B cell (primary cell): ENCODE data around the gene TAX1BP3. TPM values are rescaled to one million over a fixed set of nuclear protein-coding genes. Genes with fewer than 3 reads are reported as not detected.

Experiments
- ATAC-seq: fragments of 200-7000 bp; cut with Tn5 transposase; one replicate; pipeline ENCODE4 v1.10.0; 2021; ENCODE audit warnings: low read depth, mild to moderate bottlenecking, moderate number of reproducible peaks, moderate library complexity
- CTCF ChIA-PET: fragments of 350-600 bp; sonication (Branson Sonifier 250); formaldehyde crosslinking; loops from one replicate; lab custom pipeline; 2021; ENCODE audit warnings: antibody characterized with exemption, inconsistent platforms; lab: Charles Lee
- POLR2A ChIA-PET: fragments of 350-600 bp; sonication (Branson Sonifier 250); formaldehyde crosslinking; loops from one replicate; lab custom pipeline; 2021; ENCODE audit warnings: antibody characterized with exemption; lab: Charles Lee
- DNase-seq: peaks from one replicate; pipeline ENCODE4 v3.0.0; 2013
- H2AFZ ChIP-seq: 2 replicates; pipeline ENCODE4 v1.6.1; 2012; ENCODE audit warnings: mild to moderate bottlenecking, low read depth, low read length; ENCODE audit not compliant: insufficient read depth, poor library complexity, severe bottlenecking
- H3K27ac ChIP-seq, 2 donors: 1 replicate in 1 of 2; 2 replicates in 1 of 2; pipeline ENCODE4 v1.5.1; 2012 to 2013; ENCODE audit warnings: low read length in 2 of 2, mild to moderate bottlenecking in 2 of 2, moderate library complexity in 1 of 2
- H3K27me3 ChIP-seq, 4 experiments: fragments of 200-600 bp in 1 of 4; sonication (generic) in 1 of 4; replicated peaks in 1 of 4; 1 replicate in 2 of 4; 2 replicates in 2 of 4; pipeline versions ENCODE4 v1.6.1 to v1.7.0; 2013 to 2016; ENCODE audit warnings: low read length in 3 of 4, mild to moderate bottlenecking in 2 of 4, mixed read lengths in 1 of 4, moderate library complexity in 1 of 4; ENCODE audit not compliant: insufficient read depth in 4 of 4, control insufficient read depth in 3 of 4; ENCODE audit errors: control extremely low read depth in 1 of 4
- H3K36me3 ChIP-seq, 2 experiments: replicated peaks in 1 of 2; 1 replicate in 1 of 2; 2 replicates in 1 of 2; pipeline versions ENCODE4 v1.6.1 to v1.7.1; 2013; ENCODE audit warnings: low read length in 1 of 2; ENCODE audit not compliant: insufficient read depth in 2 of 2, control insufficient read depth in 1 of 2; ENCODE audit errors: control extremely low read depth in 1 of 2, extremely low read depth in 1 of 2
- H3K4me1 ChIP-seq, 2 donors: fragments of 200-600 bp in 1 of 2; sonication (generic) in 1 of 2; 1 replicate in 1 of 2; 2 replicates in 1 of 2; pipeline versions ENCODE4 v1.5.1 to v1.6.1; 2013 to 2017; ENCODE audit warnings: low read length in 2 of 2; ENCODE audit not compliant: control insufficient read depth in 2 of 2, insufficient read depth in 2 of 2
- H3K4me2 ChIP-seq: replicated peaks from 2 replicates; pipeline ENCODE3; 2012; ENCODE audit warnings: mild to moderate bottlenecking, low read depth, low read length; ENCODE audit not compliant: poor library complexity, severe bottlenecking
- H3K4me3 ChIP-seq, 5 experiments: fragments of 200-600 bp in 1 of 5; sonication (generic) in 1 of 5; 1 replicate in 3 of 5; 2 replicates in 2 of 5; pipeline versions ENCODE4 v1.5.1 to v1.7.0; 2011 to 2016; ENCODE audit warnings: low read length in 4 of 5, mild to moderate bottlenecking in 4 of 5, low read depth in 2 of 5, control low read depth in 1 of 5, moderate library complexity in 1 of 5; ENCODE audit not compliant: insufficient read depth in 1 of 5; ENCODE audit errors: control extremely low read depth in 1 of 5, extremely low read depth in 1 of 5
- H3K79me2 ChIP-seq: fragments of 200-600 bp; sonication (generic); one replicate; pipeline ENCODE4 v1.6.0; 2016; ENCODE audit warnings: low read length; ENCODE audit not compliant: control insufficient read depth, insufficient read depth
- H3K9ac ChIP-seq: fragments of 200-600 bp; sonication (generic); 2 replicates; pipeline ENCODE4 v1.6.1; 2017; ENCODE audit warnings: mild to moderate bottlenecking, low read length, moderate library complexity
- H3K9me3 ChIP-seq, 3 donors: one replicate each; pipeline versions ENCODE4 v1.6.1 to v1.7.1; 2013; ENCODE audit warnings: low read length in 2 of 3; ENCODE audit not compliant: control insufficient read depth in 2 of 3, insufficient read depth in 1 of 3; ENCODE audit errors: control extremely low read depth in 1 of 3
- H4K20me1 ChIP-seq: 2 replicates; pipeline ENCODE4 v1.6.0; 2012; ENCODE audit warnings: mild to moderate bottlenecking, low read length; ENCODE audit not compliant: insufficient read depth, control insufficient read depth, poor library complexity, severe bottlenecking
- H3K27ac Mint-ChIP-seq: one replicate; pipeline ENCODE4 v1.8.0; 2021; ENCODE audit warnings: mixed read lengths
- H3K27me3 Mint-ChIP-seq: one replicate; pipeline ENCODE4 v1.8.0; 2021; ENCODE audit warnings: mixed read lengths
- H3K4me1 Mint-ChIP-seq: one replicate; pipeline ENCODE4 v1.8.0; 2021; ENCODE audit warnings: mixed read lengths
- H3K4me3 Mint-ChIP-seq: one replicate; pipeline ENCODE4 v1.8.0; 2021; ENCODE audit warnings: mixed read lengths
- H3K9me3 Mint-ChIP-seq: one replicate; pipeline ENCODE4 v1.8.0; 2022; ENCODE audit warnings: mixed read lengths; ENCODE audit not compliant: insufficient read depth
- EZH2 ChIP-seq: IDR thresholded peaks from 2 replicates; pipeline ENCODE4 v1.6.1; 2012; ENCODE audit warnings: borderline replicate concordance, low read depth, mild to moderate bottlenecking, moderate library complexity, low read length; ENCODE audit not compliant: insufficient read depth, poor library complexity, severe bottlenecking
- WGBS: methylation state at CpG from one replicate; pipeline ENCODE4 v1.1.5; 2013; ENCODE audit warnings: missing lambda C conversion rate; ENCODE audit not compliant: insufficient coverage; 5-methylcytosine and 5-hydroxymethylcytosine counted together
- intact Hi-C: fragments of 100-400 bp; cut with micrococcal nuclease; formaldehyde crosslinking; loops from one replicate; pipeline ENCODE4 v1.10.0; 2022
- polyA plus RNA-seq: library from polyadenylated mRNA; depleted of rRNA; stranded (reverse); fragments of >200 nt; gene quantifications from 2 replicates; pipeline ENCODE4 v1.2.3, GENCODE V29; 2012
- total RNA-seq, 2 donors: library from RNA; stranded (reverse); fragments of 120-200 nt in 1 of 2; gene quantifications; 1 replicate in 1 of 2; 2 replicates in 1 of 2; pipeline versions ENCODE4 v1.2.3 to v1.2.4, GENCODE V29; 2013 to 2022
- TF ChIP-seq, protein P1 (sequence below): fragments of 200-600 bp; IDR thresholded peaks from one replicate; pipeline ENCODE4 v1.8.0; 2022; ENCODE audit warnings: antibody characterized with exemption, mild to moderate bottlenecking

TAX1BP3 gene
- total and polyA plus RNA-seq, 2 donors (not counting 1 experiment from before 2014, with no cell fraction given), result 17.7 to 22.1 TPM

DNA sequence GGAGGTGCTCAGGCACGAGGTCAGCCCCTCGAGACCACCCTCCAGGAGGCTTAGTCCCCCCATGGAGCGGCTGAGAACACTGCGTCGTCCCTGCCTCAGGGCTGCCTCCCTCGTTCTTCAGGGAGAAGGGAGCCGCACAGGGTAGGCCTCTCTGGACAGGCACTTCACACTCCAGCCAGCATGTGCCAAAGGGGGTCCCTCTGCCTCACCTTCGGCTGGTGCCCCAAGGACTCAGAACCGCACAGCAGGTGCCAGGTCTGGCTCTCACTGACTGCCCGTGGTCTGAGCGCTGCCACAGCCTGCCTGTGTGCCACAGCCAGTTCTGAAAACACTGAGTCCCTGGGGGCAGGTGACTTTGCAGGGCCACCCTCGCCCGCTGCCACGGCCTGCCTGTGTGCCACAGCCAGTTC, 20.5 kb upstream of the TAX1BP3 start:
- Histone ChIP-seq H3K27me3 (no peaks in the 10 kb centered on the region), H3K27ac (peak overlapping the region; percentile 49 to 58), H3K4me2 (peak overlapping the region; percentile 80), H3K4me1 (peaks cover 61 to 72% of the 10 kb centered on the region in 2 donors), H3K79me2 (peaks cover 55% of the 10 kb centered on the region), H2AFZ (no peak overlapping the region), H3K36me3 (peaks cover 0 to 60% of the 10 kb centered on the region in 2 experiments), H3K4me3 (peak overlapping the region in 3 of 5 experiments; percentile 4 to 33 (median 24)), H3K9ac (peak overlapping the region; percentile 25), H4K20me1 (peaks cover 57% of the 10 kb centered on the region), H3K9me3 (peaks cover 0 to 4% (median 0%) of the 10 kb centered on the region in 3 donors)
- DNase-seq (peak; percentile 56), ATAC-seq (peak; percentile 57)
- Mint-ChIP-seq H3K4me1 (peaks cover 66% of the 10 kb centered on the region), H3K9me3 (no peaks in the 10 kb centered on the region), H3K27me3 (no peaks in the 10 kb centered on the region), H3K4me3 (peak overlapping the region; percentile 83), H3K27ac (peak overlapping the region; percentile 96)
- POLR2A ChIA-PET, result interaction anchor here (0.6 to 1.0 kb wide), 2 partner anchors 24 to 49 kb away, joined by 4 to 5 read pairs; no protein-coding TSS in a partner anchor
- TF ChIP-seq EZH2, result no peak
- TF ChIP-seq, protein P1, sequence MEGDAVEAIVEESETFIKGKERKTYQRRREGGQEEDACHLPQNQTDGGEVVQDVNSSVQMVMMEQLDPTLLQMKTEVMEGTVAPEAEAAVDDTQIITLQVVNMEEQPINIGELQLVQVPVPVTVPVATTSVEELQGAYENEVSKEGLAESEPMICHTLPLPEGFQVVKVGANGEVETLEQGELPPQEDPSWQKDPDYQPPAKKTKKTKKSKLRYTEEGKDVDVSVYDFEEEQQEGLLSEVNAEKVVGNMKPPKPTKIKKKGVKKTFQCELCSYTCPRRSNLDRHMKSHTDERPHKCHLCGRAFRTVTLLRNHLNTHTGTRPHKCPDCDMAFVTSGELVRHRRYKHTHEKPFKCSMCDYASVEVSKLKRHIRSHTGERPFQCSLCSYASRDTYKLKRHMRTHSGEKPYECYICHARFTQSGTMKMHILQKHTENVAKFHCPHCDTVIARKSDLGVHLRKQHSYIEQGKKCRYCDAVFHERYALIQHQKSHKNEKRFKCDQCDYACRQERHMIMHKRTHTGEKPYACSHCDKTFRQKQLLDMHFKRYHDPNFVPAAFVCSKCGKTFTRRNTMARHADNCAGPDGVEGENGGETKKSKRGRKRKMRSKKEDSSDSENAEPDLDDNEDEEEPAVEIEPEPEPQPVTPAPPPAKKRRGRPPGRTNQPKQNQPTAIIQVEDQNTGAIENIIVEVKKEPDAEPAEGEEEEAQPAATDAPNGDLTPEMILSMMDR, result no peak
- WGBS, result 67% methylated on average over 9 of the region's 14 CpGs
- CTCF ChIA-PET, result interaction anchor here (0.6 to 5.0 kb wide), 3 partner anchors 23 to 49 kb away, joined by 3 to 27 read pairs (median 5); no protein-coding TSS in a partner anchor
- intact Hi-C loops, result no loop called here

DNA sequence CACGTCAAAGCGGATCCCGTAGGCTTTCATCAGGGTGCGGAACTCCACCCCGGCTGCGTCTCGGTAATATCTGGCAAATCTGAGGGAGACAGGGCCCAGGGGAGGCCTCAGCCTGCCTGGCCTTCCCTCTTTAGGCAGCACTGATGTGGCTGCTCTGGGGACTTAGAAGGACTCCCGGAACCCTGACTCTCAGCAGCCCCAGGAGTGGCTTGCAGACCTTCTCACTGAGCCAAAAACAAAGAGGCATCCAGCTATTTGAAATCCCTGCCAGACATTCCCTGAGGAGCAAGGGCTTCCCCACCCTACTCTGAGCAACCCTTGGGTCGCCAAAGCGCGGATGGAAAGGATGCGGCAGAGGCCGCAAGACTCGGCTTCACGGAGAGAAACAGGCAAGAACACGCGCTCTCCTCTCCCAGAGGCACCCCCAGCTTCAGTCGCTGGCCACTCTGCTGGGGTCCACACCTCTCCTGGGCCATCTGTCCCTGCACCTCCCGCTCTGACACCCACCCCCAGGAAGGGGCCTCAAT, 19.7 kb upstream of the TAX1BP3 start:
- peak; percentile 77 for DNase-seq
- H3K27ac ChIP-seq, result peak overlapping the region; percentile 41 to 58
- no peaks in the 10 kb centered on the region for H3K9me3 Mint-ChIP-seq
- H3K4me2 ChIP-seq, result peak overlapping the region; percentile 80
- peaks cover 52% of the 10 kb centered on the region for H3K79me2 ChIP-seq
- H3K27me3 Mint-ChIP-seq, result no peaks in the 10 kb centered on the region
- H3K27ac Mint-ChIP-seq, result peak overlapping the region; percentile 96
- H2AFZ ChIP-seq, result no peak overlapping the region
- peak overlapping the region; percentile 31 for H3K9ac ChIP-seq
- ChIA-PET POLR2A (interaction anchor here (0.5 to 1.3 kb wide), 4 partner anchors 25 to 71 kb away, joined by 3 to 8 read pairs (median 4); no protein-coding TSS in a partner anchor), CTCF (interaction anchor here (1.3 to 5.0 kb wide), 2 partner anchors 45 to 49 kb away, joined by 5 to 27 read pairs; no protein-coding TSS in a partner anchor)
- peaks cover 66 to 74% of the 10 kb centered on the region in 2 donors for H3K4me1 ChIP-seq
- peak overlapping the region in 3 of 5 experiments; percentile 24 to 37 (median 33) for H3K4me3 ChIP-seq
- peaks cover 65% of the 10 kb centered on the region for H4K20me1 ChIP-seq
- TF ChIP-seq, protein P1, result no peak
- TF ChIP-seq EZH2, result no peak
- no peaks in the 10 kb centered on the region for H3K27me3 ChIP-seq
- peaks cover 67% of the 10 kb centered on the region for H3K4me1 Mint-ChIP-seq
- H3K4me3 Mint-ChIP-seq, result peak overlapping the region; percentile 83
- ATAC-seq, result peak; percentile 18
- 64% methylated on average over 18 of the region's 19 CpGs for WGBS
- H3K36me3 ChIP-seq, result peaks cover 0 to 63% of the 10 kb centered on the region in 2 experiments
- H3K9me3 ChIP-seq, result peaks cover 0 to 7% (median 0%) of the 10 kb centered on the region in 3 donors
- intact Hi-C loops, result no loop called here
